ENCODE measurements around the gene BRD9.
"Not testable (repeated sequence)": the region's sequence is repeated elsewhere in the genome, so short reads cannot be mapped to it uniquely, and the experiment has no call there.

BRD9 gene

GRCh38 chr5:923281-923873 lies 30.8 kb upstream of the BRD9 start:
- ATAC-seq (peak; percentile 91), DNase-seq (peak; percentile 85)

- ATAC-seq, result no peak
Observed at GRCh38 chr5:922436-923280, 30.1 kb upstream of the BRD9 start.

GRCh38 chr5:921456-922435 lies 29.1 kb upstream of the BRD9 start:
- DNase-seq (no peak), ATAC-seq (no peak)

More at GRCh38 chr5:922436-923280, 30.1 kb upstream of the BRD9 start:
- DNase-seq, result no peak

GRCh38 chr5:920321-920720 lies 27.7 kb upstream of the BRD9 start:
- ATAC-seq (no peak), DNase-seq (no peak)

GRCh38 chr5:919356-920000 lies 26.9 kb upstream of the BRD9 start:
- no peak for ATAC-seq

GRCh38 chr5:918717-919116 lies 26.1 kb upstream of the BRD9 start:
- DNase-seq, ATAC-seq: not testable (repeated sequence)

More at GRCh38 chr5:919356-920000, 26.9 kb upstream of the BRD9 start:
- no peak for DNase-seq

GRCh38 chr5:916441-917293 lies 24.1 kb upstream of the BRD9 start:
- DNase-seq (no peak), ATAC-seq (no peak)

GRCh38 chr5:915946-916345 lies 23.3 kb upstream of the BRD9 start:
- no peak for ATAC-seq

GRCh38 chr5:915346-915745 lies 22.7 kb upstream of the BRD9 start:
- ATAC-seq, DNase-seq: not testable (repeated sequence)

More at GRCh38 chr5:915946-916345, 23.3 kb upstream of the BRD9 start:
- DNase-seq, result no peak

- no peak for DNase-seq
- ATAC-seq, result no peak
Observed at GRCh38 chr5:914612-915011, 22.0 kb upstream of the BRD9 start.

- DNase-seq (no peak), ATAC-seq (no peak)
Observed at GRCh38 chr5:914174-914573, 21.6 kb upstream of the BRD9 start.

- DNase-seq (peak; percentile 80), ATAC-seq (peak; percentile 96)
Observed at GRCh38 chr5:912280-913091, 19.9 kb upstream of the BRD9 start.

- no peak for ATAC-seq
- no peak for DNase-seq
Observed at GRCh38 chr5:911601-912000, 19.0 kb upstream of the BRD9 start.

GRCh38 chr5:910769-911160 lies 18.2 kb upstream of the BRD9 start:
- ATAC-seq (no peak), DNase-seq (no peak)

GRCh38 chr5:909994-910768 lies 17.6 kb upstream of the BRD9 start:
- ATAC-seq, result no peak
- DNase-seq, result no peak

- no peak for DNase-seq
Observed at GRCh38 chr5:909086-909485, 16.5 kb upstream of the BRD9 start.

GRCh38 chr5:908172-908571 lies 15.6 kb upstream of the BRD9 start:
- ATAC-seq (no peak), DNase-seq (no peak)

More at GRCh38 chr5:909086-909485, 16.5 kb upstream of the BRD9 start:
- no peak for ATAC-seq

- ATAC-seq (no peak), DNase-seq (no peak)
Observed at GRCh38 chr5:907366-907910, 14.8 kb upstream of the BRD9 start.

GRCh38 chr5:905139-905642 lies 12.6 kb upstream of the BRD9 start:
- DNase-seq (no peak), ATAC-seq (no peak)
